Mammary epithelial cell (primary cell): Measurements from ENCODE around the gene RBM15.

Experiments
- CTCF ChIP-seq, 2 donors: IDR thresholded peaks in 1 of 2; conservative IDR thresholded peaks in 1 of 2; 2 replicates each; pipeline ENCODE4 v1.5.1; 2011 to 2012; ENCODE audit warnings: inconsistent platforms in 2 of 2, low read length in 2 of 2, mild to moderate bottlenecking in 2 of 2, control low read depth in 1 of 2, low read depth in 1 of 2; ENCODE audit not compliant: insufficient read depth in 1 of 2; ENCODE audit errors: extremely low read depth in 1 of 2
- EZH2 ChIP-seq: IDR thresholded peaks from 2 replicates; pipeline ENCODE4 v1.6.1; 2012; ENCODE audit warnings: low read length, inconsistent platforms, borderline replicate concordance

GRCh38 chr1:110394493-110394820 lies 55.3 kb downstream of the RBM15 start:
- TF ChIP-seq CTCF (conservative IDR thresholded peaks at IDR 0.05 in 1 of 2, IDR thresholded peaks at IDR 0.05 in 1 of 2; ENCODE audit: extremely low read depth in 1 of 2, insufficient read depth in 1 of 2, low read depth in 1 of 2, low read length in 2 of 2) = no peak
- TF ChIP-seq EZH2 = no peak
